GM18951 (cell line): ENCODE results near the gene GREM2.

ENCODE experiments used
- POLR2A ChIP-seq: IDR thresholded peaks from 4 replicates; pipeline ENCODE4 v1.6.1; 2011; ENCODE audit warnings: mild to moderate bottlenecking; ENCODE audit not compliant: insufficient read length, insufficient read depth; ENCODE audit errors: extremely low read depth
- in situ Hi-C: fragments of 300-500 bp; cut with MboI; formaldehyde crosslinking; loops from one replicate; pipeline ENCODE4 v1.12.0; 2022; ENCODE audit warnings: low sequenced_read_pairs, mixed read lengths, inconsistent platforms; ENCODE audit not compliant: unreplicated experiment

Gene GREM2

GRCh38 chr1:240516069-240516468, 95.9 kb downstream of the GREM2 start:
- in situ Hi-C loops = no loop called here
- no peak for TF ChIP-seq POLR2A

DNA sequence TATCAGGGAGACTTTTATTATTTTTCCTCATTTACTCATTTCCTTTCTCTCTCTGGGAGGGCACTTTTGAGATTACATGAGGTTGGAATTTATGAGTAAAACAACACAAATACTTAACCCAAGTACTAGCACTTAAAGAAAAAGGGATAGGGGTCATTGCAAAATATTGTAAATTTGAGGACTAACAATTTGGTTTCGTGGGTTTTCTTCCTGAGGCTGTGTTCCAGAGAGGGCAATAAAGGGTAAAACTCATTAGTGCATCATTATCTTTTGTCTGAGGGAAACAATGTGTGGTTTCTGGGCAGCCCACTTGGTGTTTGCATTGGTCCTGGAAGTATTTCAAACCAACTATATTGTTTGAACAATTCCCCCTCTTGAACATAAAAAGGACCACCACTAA, 96.5 kb downstream of the GREM2 start:
- TF ChIP-seq POLR2A = no peak
- in situ Hi-C loops = no loop called here

GRCh38 chr1:240511789-240512188, 100.2 kb downstream of the GREM2 start:
- in situ Hi-C loops = no loop called here
- TF ChIP-seq POLR2A = no peak

GRCh38 chr1:240508950-240509349, 103.0 kb downstream of the GREM2 start:
- TF ChIP-seq POLR2A = no peak
- in situ Hi-C loops = no loop called here

- in situ Hi-C loops = no loop called here
- no peak for TF ChIP-seq POLR2A
These were observed 103.8 kb downstream of the GREM2 start for GRCh38 chr1:240508201-240508600.

DNA sequence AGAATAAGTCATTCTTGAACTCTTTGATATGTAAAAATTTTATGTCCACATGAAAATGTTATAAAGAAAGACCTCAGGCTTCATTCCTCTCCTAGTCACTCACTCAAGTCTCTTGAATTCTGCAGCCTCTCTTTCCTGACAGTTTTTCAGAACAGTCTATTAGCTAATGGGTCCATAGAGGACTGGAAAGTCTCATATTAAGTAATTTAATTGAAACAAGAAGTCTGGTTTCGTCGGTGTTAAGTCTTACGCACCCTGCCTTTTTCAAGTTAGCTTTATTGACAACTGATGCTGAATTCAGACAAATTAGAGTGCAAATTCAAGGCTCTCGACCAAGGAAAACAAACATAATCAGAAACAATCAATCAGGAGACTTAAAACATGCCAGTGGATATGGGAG, 105.8 kb downstream of the GREM2 start:
- TF ChIP-seq POLR2A = no peak

GRCh38 chr1:240503558-240503957, 108.4 kb downstream of the GREM2 start:
- TF ChIP-seq POLR2A = no peak
- in situ Hi-C loops = no loop called here

More for the DNA sequence above, 105.8 kb downstream of the GREM2 start:
- in situ Hi-C loops = no loop called here

DNA sequence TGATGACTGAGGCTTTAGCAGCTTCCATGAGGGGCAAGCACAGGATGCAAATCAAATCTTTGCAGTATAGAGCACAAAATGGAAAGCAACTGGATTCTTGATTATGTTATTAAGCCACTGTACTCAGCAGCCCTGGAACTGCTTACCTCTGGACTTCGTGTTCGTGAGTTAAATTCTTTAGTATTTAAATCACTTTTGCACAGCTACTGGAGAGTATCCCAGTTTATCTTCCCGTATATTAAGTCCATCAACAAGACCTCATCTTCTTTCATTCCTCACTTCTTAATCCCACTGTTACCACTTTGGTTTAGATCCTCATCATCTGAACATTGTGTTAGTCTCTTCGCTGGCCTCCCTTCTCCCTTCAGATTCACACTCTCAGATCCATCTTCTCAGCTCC, 108.9 kb downstream of the GREM2 start:
- in situ Hi-C loops = no loop called here
- no peak for TF ChIP-seq POLR2A

- in situ Hi-C loops = no loop called here
- TF ChIP-seq POLR2A = no peak
These were observed 110.8 kb downstream of the GREM2 start for GRCh38 chr1:240501115-240501514.

DNA sequence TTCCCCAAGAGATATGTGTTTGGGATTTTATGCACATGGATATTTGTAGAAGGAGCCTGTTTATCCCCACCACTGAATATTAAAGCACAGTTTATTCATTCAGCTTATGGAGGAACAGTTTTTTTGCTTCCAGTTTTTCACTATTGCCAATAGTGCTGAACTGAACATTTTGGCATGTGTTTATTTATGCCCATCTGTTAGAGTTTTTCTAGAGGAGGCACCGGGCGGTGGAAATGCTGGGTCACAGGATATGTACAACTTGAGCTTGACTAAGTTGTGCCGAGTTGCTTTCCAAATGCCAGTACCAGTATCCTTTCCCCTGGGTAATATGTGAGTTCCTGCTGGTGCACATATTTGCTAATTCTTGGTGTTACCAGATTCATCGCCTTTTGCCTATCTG, 111.3 kb downstream of the GREM2 start:
- TF ChIP-seq POLR2A = no peak
- in situ Hi-C loops = no loop called here

DNA sequence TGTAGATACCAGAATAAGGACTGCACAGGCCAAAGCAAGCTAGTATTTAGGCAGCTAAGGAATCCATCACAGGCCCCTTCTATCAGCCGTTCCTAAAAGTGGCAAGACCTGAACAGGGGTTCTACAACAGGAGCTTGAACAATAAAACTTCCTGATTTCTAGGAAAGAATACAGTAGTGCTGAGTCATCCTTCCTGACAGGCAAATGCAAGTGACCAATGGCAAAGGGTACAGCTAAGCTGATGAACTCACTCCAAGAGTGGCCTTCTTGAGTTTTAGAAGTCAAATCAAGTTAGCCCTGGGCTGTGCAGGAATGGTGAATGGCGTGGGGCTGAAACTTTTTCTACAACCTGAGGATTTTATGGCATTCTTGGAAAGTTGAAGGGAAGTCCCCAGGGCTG, 112.9 kb downstream of the GREM2 start:
- TF ChIP-seq POLR2A = no peak
- in situ Hi-C loops = no loop called here

- in situ Hi-C loops = no loop called here
- no peak for TF ChIP-seq POLR2A
These were observed 113.6 kb downstream of the GREM2 start for GRCh38 chr1:240498335-240498734.

DNA sequence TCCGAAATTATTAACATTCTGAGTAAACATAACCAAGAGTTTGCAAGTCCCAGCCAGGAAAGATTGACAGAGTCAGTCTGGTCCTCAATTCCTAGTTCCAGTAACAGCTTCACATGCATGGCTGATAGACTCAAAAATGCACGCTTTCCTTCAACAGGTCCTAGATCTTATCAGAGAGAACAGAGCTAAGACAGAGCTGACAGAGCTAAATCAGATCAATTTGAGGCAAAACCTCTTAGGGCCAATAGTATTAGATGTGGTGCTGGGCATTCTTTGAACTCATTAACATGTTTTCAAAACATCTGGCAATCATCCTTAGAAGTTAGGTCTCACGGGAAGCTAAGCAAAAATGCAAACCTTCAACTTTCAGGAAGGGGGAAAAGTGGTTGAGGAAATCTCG, 114.0 kb downstream of the GREM2 start:
- in situ Hi-C loops = no loop called here
- TF ChIP-seq POLR2A = no peak

DNA sequence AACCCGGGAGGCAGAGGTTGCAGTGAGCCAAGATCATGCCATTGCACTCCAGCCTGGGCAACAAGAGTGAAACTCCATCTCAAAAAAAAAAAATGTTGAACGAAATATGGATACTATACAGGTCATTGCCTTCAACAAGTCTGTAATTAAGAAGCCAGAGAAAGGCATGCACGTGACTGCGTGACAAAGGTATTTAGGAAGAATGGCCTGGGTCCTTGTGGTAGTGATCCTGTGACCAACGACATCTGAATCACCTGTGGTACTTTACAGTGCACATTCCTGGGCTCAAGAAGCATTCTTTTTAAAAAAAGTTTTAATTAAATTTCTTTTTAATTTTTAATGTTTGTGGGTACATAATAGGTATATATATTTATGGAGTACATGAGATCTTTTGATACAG, 115.0 kb downstream of the GREM2 start:
- in situ Hi-C loops = no loop called here
- no peak for TF ChIP-seq POLR2A

DNA sequence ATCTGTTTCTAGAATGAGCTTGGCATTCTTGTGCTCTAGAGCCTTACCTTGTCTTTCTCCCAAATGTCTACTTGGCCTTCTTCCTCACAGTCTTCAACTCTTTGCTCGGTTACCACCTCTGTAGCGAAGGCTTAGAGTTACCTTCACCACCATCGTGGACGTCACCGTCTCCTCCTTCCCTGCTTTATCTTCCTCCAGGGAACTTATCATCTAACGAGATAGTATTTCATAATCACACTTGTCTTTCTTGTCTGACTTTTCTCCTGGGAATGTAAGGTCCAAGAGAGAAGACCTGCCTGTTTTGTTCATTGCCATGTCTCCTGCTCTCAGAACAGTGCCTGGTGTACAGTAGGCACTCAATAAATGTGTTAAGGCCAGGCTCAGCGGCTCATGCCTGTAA, 115.6 kb downstream of the GREM2 start:
- in situ Hi-C loops = no loop called here
- TF ChIP-seq POLR2A = no peak

GRCh38 chr1:240495601-240496000, 116.4 kb downstream of the GREM2 start:
- no peak for TF ChIP-seq POLR2A
- in situ Hi-C loops = no loop called here

- in situ Hi-C loops = no loop called here
- TF ChIP-seq POLR2A = no peak
These were observed 119.0 kb downstream of the GREM2 start for GRCh38 chr1:240492832-240493440.
